Stimulated activated naive CD8-positive, alpha-beta T cell treated with anti-CD3 and anti-CD28 coated beads, Interleukin-15, Interleukin-2, amounts not matched to agents 100 ng/mL and 50 ng/mL, for 24 hours (primary cell): ENCODE measurements around the gene PIP5K1C.
"Not testable (repeated sequence)": the region's sequence is repeated elsewhere in the genome, so short reads cannot be mapped to it uniquely, and the experiment has no call there.

Experiments
- H3K27ac Mint-ChIP-seq: one replicate; pipeline ENCODE4 v1.8.0; 2021; ENCODE audit warnings: mild to moderate bottlenecking, mixed read lengths
- H3K27me3 Mint-ChIP-seq: one replicate; pipeline ENCODE4 v1.8.0; 2021; ENCODE audit warnings: mixed read lengths
- H3K36me3 Mint-ChIP-seq: one replicate; pipeline ENCODE4 v1.8.0; 2021; ENCODE audit warnings: low read depth, mixed read lengths
- H3K4me1 Mint-ChIP-seq: one replicate; pipeline ENCODE4 v1.8.0; 2021; ENCODE audit warnings: low read depth, mixed read lengths
- H3K4me3 Mint-ChIP-seq: one replicate; pipeline ENCODE4 v1.8.0; 2021; ENCODE audit warnings: mild to moderate bottlenecking, mixed read lengths
- H3K9me3 Mint-ChIP-seq: one replicate; pipeline ENCODE4 v1.8.0; 2021; ENCODE audit warnings: mixed read lengths

Gene PIP5K1C

DNA sequence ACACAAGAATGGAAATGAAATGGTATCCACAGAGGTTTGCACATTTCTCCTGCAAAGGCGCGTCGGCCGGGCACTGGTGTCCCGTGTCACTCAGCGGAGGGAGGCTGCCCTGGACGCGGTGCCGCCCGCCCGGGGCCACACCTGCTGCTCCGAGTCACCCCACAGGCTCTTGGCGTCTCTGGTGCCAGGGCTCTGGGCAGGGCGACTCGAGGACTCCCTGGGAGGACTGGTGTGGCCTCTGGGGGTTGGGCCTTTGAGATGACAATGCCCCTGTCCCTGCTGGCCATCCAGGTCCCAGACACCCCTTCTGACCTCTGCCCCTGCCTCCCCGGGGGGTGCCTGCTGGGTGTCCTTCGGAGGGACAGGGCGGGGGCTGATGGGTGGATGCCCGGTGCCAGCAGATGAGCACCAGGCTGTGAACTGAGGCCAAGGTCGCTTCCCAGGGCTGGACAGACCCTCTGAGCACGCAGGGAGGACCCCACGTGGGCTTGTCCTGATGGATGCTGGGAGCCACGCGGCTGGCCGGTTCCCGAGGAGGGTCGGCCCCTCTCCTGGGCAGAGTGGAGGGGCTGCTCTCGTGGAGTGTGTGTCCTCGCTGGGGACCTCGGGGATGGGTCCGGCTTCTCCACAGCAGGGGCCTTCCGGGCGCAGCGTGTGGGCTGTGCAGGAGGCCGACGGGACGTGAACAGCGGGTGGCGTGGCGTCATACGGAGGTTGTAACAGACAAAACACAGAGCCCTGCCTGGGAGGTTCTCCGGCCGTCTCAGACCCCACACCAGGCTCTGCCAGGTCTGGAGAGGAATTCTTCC lies 69.0 kb downstream of the PIP5K1C start:
- Mint-ChIP-seq H3K4me3 (no peak overlapping the region), H3K27ac (no peak overlapping the region), H3K27me3 (no peaks in the 10 kb centered on the region), H3K36me3 (peaks cover 9% of the 10 kb centered on the region), H3K4me1 (peaks cover 14% of the 10 kb centered on the region), H3K9me3 (no peaks in the 10 kb centered on the region)

DNA sequence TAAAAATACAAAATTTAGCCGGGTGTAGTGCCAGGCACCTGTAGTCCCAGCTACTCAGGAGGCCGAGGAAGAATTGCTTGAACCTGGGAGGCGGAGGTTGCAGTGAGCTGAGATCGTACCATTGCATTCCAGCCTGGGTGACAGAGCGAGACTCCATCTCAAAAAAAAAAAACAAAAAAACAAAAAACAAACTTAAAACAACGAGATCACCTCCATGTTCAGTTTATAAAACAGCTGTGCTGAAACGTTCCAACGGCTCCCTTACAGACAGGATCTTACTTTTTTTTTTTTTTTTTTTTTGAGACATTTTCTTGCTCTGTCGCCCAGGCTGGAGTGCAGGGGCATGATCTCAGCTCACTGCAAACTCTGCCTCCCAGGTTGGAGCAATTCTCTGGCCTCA lies 71.5 kb downstream of the PIP5K1C start:
- H3K4me3 Mint-ChIP-seq, H3K36me3 Mint-ChIP-seq, H3K27me3 Mint-ChIP-seq, H3K9me3 Mint-ChIP-seq, H3K27ac Mint-ChIP-seq: not testable (repeated sequence)
- peaks cover 35% of the 10 kb centered on the region for H3K4me1 Mint-ChIP-seq

DNA sequence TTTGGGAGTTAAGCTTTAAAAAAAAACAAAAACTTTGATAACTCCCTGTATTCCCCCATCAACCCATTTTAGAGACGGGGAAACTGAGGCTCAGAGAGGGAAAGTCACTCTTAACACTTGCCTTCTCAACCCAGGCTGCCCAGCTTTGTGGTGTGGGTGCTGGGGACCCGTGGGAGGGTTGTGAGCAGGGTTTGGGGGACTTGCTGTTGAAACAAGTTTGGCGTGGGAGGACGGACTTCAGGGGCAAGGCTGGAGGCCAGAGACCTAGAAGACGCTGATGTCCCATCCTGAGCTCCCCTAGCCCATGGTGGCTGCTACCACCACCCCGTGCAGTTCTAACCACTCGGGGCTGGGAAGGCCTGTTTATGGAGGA lies 72.9 kb downstream of the PIP5K1C start:
- H3K4me1 Mint-ChIP-seq, result peaks cover 35% of the 10 kb centered on the region
- peaks cover 14% of the 10 kb centered on the region for H3K36me3 Mint-ChIP-seq
- H3K4me3 Mint-ChIP-seq, result peak overlapping the region; percentile 97
- no peaks in the 10 kb centered on the region for H3K9me3 Mint-ChIP-seq
- H3K27me3 Mint-ChIP-seq, result no peaks in the 10 kb centered on the region
- H3K27ac Mint-ChIP-seq, result peak overlapping the region; percentile 98

DNA sequence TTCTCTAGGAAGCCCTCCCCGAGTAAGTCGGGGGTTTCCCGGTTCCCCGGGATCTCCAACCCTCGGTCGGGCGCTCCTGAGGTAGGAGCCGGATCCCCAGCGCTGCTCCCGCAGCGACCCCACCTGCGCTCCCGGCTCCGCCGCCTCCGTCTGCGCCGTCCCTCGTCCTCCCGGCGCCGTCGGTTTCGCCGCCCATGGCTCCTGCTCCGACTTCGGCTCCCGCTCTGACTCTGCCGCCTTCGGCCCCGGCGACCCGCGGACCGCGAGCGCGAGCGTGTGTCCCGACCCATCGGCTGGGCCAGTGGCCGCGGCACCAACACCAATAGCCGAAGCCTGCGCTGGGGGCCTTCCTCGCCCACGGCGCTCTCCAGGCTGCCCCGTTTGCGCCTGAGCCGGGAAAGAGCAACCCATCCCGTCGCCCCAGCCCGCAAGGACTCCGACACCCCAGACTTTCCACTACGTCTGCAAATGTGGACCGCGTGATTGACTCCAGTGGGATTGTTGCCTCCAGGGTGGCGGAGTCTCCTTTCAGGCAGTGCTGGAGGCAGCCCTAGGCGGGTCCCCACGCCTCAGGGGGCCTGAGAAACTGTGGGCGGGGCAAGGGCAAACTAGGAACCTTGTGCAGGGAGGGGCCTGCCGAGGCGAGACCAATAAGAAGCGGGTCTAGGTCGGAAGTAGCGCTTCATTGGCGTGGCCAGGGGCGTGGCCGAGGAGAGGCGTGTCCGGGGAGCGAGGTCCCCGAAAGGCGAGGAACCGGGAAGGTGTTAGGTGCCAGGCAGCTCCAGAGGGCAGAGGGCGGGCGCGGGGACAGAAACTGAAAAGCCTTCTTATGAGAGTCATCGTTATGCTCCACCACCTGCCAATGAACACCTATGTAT lies 73.6 kb downstream of the PIP5K1C start, which contains the start of gene CACTIN:
TSS of gene CACTIN (minus strand) at position 318 of the 878 bp plus-strand sequence. CDS start at position 290, 28 bp downstream.
- no peaks in the 10 kb centered on the region for H3K9me3 Mint-ChIP-seq
- H3K4me3 Mint-ChIP-seq, result peak within 1 kb of the TSS; percentile 97
- no peaks in the 10 kb centered on the region for H3K27me3 Mint-ChIP-seq

DNA sequence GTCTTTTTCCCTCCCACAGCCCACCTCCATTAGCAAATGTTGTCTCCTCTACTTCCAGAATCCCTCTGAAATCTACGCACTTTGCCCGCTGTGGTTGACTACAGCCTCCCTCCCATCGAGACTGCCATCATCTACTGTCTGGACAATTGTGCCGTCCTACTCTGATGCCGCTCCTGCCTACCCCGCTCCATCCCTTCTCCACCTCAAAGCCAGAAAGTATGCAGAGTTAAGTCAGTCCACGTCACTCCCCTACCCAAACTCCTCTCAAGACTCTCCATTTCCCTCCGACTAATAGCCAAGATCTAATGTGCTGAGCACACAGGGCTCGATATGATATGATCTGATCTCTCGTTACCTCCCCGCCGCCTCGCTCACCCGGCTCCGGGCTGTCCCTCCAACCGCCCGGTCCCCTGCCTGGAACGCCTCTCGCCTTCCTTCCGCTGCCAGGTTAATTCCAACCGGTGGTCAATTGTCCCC lies 74.2 kb downstream of the PIP5K1C start:
- peak overlapping the region; percentile 98 for H3K27ac Mint-ChIP-seq
- H3K4me3 Mint-ChIP-seq, result peak overlapping the region; percentile 97
- H3K36me3 Mint-ChIP-seq, result peaks cover 17% of the 10 kb centered on the region
- peaks cover 35% of the 10 kb centered on the region for H3K4me1 Mint-ChIP-seq
- no peaks in the 10 kb centered on the region for H3K27me3 Mint-ChIP-seq
- no peaks in the 10 kb centered on the region for H3K9me3 Mint-ChIP-seq

More for the DNA sequence above, 73.6 kb downstream of the PIP5K1C start, which contains the start of gene CACTIN:
- Mint-ChIP-seq H3K36me3 (peaks cover 17% of the 10 kb centered on the region), H3K4me1 (peaks cover 35% of the 10 kb centered on the region), H3K27ac (peak within 1 kb of the TSS; percentile 98)

DNA sequence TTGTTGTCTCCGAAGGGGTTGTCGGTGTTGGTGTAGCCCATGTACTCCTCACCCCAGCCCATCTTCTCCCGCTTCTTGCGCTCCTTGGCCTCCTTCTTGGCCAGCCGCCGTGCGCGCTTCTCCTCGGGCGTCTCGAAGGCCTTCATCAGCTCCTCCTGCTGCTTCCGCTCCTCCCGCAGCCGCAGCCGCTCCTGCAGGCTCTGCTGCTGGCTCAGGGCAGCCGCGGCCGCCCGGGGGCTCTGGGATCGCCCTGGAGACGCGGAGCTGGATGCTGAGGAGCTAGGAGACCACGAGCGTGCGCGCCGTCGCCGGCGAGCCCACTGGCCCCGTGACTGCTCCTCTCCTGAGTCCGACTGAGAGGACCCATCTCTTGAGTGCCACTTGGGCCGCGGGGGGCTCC lies 76.6 kb downstream of the PIP5K1C start:
- Mint-ChIP-seq H3K9me3 (no peaks in the 10 kb centered on the region), H3K27me3 (no peaks in the 10 kb centered on the region), H3K36me3 (peaks cover 8% of the 10 kb centered on the region), H3K4me1 (peaks cover 35% of the 10 kb centered on the region), H3K4me3 (no peak overlapping the region), H3K27ac (no peak overlapping the region)

DNA sequence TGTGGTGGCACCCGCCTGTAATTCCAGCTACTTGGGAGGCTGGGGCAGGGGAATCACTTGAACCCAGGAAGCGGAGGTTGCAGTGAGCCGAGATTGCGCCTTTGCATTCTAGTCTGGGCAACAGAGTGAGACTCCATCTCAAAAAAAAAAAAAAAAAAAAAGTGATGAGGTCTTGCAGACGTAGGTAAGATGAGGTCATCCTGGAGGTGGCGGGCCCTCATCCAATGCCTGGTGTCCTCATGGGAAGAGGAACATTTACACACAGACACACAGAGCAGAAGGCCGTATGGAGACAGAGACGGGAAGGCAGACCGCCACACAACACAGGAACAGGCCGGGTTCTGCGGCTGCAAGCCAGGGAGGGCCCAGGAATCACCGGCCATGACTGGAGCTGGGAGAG lies 78.0 kb downstream of the PIP5K1C start:
- Mint-ChIP-seq H3K27ac (no peak overlapping the region), H3K4me3 (no peak overlapping the region), H3K4me1 (peaks cover 31% of the 10 kb centered on the region), H3K36me3 (peaks cover 8% of the 10 kb centered on the region), H3K9me3 (no peaks in the 10 kb centered on the region), H3K27me3 (no peaks in the 10 kb centered on the region)

DNA sequence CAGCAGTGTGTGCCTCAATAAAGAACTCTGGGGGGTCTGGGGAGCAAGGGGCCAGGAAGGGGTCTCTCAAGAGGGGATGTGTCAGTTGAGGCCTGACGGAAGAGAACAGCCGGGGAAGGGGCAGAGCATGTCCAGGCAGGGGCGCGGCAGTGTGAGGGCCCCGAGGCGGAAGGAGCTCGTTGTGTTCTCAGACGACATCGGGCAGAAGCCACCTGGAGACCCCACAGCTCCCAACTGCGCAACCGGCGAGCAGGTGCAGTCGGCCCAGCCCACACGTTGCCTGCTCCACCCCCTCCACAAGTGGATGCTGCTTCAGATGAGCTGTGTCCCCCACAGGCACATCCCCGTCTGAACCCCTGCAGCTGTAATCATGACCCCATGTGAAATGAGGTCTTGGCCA lies 78.6 kb downstream of the PIP5K1C start:
- H3K9me3 Mint-ChIP-seq, result no peaks in the 10 kb centered on the region
- no peak overlapping the region for H3K4me3 Mint-ChIP-seq
- H3K27ac Mint-ChIP-seq, result no peak overlapping the region
- H3K36me3 Mint-ChIP-seq, result peaks cover 8% of the 10 kb centered on the region
- no peaks in the 10 kb centered on the region for H3K27me3 Mint-ChIP-seq
- H3K4me1 Mint-ChIP-seq, result peaks cover 29% of the 10 kb centered on the region

DNA sequence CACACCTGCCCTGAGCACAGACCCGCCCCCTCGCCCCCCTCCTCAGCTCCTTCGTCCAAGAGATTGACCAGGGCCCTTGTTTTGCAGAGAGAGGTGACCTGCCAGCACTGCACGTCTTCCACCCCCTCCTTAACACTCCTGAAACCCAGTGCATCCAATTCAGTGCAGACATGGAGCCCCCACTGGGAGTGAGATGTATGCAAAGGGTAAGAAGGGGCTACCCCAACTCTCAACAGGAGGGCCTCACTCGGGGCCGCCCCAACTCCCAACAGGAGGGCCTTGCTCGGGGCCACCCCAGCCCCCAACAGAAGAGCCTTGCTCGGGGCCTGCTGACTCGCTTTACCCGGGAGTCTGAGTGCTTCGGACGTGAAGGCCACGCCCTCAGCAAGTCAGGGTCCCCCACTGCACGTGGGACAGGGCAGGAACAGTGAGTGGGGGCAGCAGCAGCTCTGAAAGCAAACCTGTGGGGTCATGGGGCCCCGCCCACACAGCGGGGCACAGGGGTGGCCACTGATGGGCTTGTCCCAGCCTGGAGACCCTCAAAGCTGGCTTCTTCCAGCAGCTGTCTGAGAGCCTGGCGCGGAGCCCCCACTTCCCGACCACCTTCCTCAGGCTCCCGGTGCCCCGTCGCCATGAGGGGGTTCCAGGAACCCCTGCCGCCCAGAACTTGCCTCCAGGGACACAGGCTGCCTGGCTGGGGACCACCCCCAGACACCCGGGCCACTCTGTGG lies 79.3 kb downstream of the PIP5K1C start:
- Mint-ChIP-seq H3K4me3 (no peak overlapping the region), H3K4me1 (peaks cover 22% of the 10 kb centered on the region), H3K9me3 (no peaks in the 10 kb centered on the region), H3K27me3 (no peaks in the 10 kb centered on the region), H3K27ac (no peak overlapping the region), H3K36me3 (peaks cover 8% of the 10 kb centered on the region)

DNA sequence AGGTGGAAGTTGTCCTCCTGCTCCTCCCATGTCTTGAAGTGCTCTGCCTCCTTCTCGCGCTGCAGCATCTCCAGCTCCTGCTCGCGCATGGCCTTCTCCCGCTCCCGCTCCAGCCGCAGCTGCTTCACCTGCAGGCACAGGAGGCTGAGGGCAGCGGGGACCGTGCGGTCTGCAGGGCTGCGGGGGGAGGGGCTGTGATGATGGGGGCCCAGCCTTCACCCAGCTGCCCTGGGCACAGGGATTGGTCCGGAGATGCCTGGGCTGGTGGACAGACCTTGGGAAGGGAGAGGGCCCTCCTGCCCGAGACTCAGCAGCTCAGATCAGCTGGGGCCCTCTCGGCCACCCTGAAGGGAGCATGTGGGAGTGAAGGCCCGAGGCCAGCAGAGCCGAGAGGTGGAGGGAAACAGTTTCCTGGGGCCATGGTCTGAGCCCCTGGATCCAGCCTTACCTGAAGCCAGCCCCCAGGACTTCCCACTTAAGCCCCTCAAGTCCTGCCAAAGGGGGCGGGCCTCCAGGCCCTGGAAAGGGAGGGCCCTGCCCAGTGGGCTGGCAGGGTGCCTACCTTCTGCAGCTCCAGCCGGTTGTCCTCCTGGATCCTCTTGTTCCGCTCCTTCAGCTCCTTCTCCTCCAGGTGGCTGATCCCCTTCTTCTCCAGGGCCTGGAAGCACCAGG lies 80.0 kb downstream of the PIP5K1C start:
- H3K36me3 Mint-ChIP-seq, result peaks cover 8% of the 10 kb centered on the region
- no peaks in the 10 kb centered on the region for H3K9me3 Mint-ChIP-seq
- no peaks in the 10 kb centered on the region for H3K27me3 Mint-ChIP-seq
- no peak overlapping the region for H3K4me3 Mint-ChIP-seq
- no peak overlapping the region for H3K27ac Mint-ChIP-seq
- peaks cover 17% of the 10 kb centered on the region for H3K4me1 Mint-ChIP-seq

DNA sequence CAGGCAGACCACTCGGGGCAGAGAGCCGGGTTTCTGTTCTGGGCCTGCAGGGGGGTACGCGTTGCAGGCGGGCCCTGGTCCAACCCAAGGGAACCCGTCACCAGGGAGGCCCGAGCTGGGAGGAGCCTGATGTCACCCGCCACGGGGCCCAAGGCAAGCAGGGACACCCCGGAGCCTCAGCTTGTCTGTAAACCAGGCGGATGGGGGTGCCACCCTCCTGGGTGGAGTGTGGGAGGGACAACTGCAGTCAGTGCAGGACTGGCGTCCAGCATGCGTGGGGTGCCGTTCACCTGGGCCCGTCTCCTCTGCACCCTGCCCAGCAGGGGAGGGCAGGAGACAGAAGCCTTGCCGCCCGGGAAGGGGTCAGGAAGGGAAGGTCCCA lies 80.6 kb downstream of the PIP5K1C start:
- peaks cover 8% of the 10 kb centered on the region for H3K36me3 Mint-ChIP-seq
- no peak overlapping the region for H3K4me3 Mint-ChIP-seq
- H3K27me3 Mint-ChIP-seq, result no peaks in the 10 kb centered on the region
- peaks cover 10% of the 10 kb centered on the region for H3K4me1 Mint-ChIP-seq
- no peaks in the 10 kb centered on the region for H3K9me3 Mint-ChIP-seq
- H3K27ac Mint-ChIP-seq, result no peak overlapping the region

DNA sequence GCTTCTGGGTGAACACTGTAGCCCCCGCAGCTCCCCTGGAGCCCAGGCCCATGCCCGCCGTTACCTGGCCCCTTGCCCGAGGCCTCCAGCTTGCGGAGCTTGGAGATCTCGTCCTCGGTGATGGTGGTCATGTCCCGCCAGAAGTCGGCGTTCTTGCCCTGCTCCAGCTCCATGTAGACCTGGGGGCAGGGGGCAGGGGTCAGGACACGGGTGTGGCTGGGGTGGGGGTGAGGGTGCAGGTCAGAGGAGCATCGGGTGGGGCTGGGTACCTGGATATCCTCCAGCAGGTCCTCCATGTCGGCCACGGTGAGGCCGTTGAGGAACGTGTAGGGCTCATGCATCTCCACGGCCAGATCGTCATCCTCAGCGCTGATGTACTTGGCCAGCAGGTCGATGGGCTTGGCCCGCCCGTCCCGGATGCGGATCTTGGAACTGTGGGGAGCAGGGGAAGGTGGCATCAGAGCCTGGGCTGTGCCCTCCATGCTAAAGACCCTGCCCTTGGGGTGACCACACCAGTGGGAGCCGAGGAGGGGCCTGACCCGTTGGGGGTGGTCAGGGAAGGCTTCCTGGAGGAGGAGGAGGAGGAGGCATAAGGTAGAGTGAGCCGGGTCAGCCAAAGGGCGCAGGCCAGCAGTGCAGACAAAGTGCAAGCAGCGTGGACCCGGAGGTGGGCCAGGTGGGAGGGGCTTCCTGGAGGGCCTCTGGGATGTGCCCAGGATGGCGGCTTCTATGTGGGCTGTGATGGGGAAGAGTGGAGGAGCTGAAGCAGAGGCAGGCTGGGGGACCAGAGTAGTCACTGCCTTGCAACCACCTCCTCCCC lies 81.2 kb downstream of the PIP5K1C start:
- H3K27me3 Mint-ChIP-seq, result no peaks in the 10 kb centered on the region
- peaks cover 8% of the 10 kb centered on the region for H3K36me3 Mint-ChIP-seq
- no peak overlapping the region for H3K4me3 Mint-ChIP-seq
- H3K9me3 Mint-ChIP-seq, result no peaks in the 10 kb centered on the region
- H3K27ac Mint-ChIP-seq, result no peak overlapping the region
- H3K4me1 Mint-ChIP-seq, result peaks cover 4% of the 10 kb centered on the region

DNA sequence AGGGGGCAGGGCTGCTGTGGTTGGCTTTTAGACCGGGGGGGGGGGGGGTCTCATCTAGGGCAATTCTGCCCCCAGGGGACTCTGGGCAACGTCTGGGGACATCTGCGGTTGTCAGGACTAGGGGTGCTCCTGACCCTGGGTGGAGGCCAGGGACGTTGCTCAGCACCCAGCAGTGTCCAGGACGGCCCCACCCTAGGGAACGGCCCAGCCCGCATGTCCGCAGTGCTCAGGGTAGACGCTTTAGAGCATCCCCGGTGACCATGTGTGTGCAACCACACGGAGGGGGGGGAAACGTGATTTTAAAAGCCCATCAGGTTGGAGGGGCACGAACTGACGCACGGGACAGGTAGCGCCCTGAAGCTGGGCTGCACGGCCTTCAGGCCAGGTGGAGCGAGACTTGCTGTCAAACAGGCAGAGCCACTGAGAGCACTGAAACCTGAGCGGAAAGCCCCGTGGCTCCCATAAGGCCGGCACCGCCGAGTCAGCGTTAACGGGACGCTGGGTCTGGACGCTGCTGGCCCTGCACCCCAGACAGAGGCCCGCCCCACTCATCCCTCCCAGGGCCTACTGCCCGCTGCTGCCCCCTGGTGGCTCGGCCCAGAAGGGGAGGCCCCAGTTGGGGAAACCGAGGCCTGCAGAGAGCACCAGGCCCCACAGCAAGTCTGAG lies 82.0 kb downstream of the PIP5K1C start:
- Mint-ChIP-seq H3K27me3 (no peaks in the 10 kb centered on the region), H3K4me1 (peaks cover 4% of the 10 kb centered on the region), H3K9me3 (no peaks in the 10 kb centered on the region), H3K4me3 (no peak overlapping the region), H3K27ac (no peak overlapping the region), H3K36me3 (peaks cover 8% of the 10 kb centered on the region)
